Adrenal gland (tissue), 5 donors: ENCODE results near the gene MRPS12.

Experiments
- CTCF ChIP-seq, 6 experiments: fragments of 450-650 bp in 4 of 6; fragments of 200-600 bp in 2 of 6; sonication (generic) in 1 of 6; IDR thresholded peaks; 1 replicate in 5 of 6; 2 replicates in 1 of 6; pipeline versions ENCODE4 v1.5.1 to v1.8.0; 2016 to 2021; ENCODE audit warnings: antibody characterized with exemption in 6 of 6, mild to moderate bottlenecking in 2 of 6, moderate library complexity in 1 of 6
- POLR2A ChIP-seq, 2 donors: fragments of 450-650 bp; IDR thresholded peaks; one replicate each; pipeline ENCODE4 v1.6.1; 2017; ENCODE audit warnings: antibody characterized with exemption in 2 of 2, mild to moderate bottlenecking in 2 of 2, moderate library complexity in 1 of 2
- donor health status: DM: no; HTN: no; CAD: no.

DNA sequence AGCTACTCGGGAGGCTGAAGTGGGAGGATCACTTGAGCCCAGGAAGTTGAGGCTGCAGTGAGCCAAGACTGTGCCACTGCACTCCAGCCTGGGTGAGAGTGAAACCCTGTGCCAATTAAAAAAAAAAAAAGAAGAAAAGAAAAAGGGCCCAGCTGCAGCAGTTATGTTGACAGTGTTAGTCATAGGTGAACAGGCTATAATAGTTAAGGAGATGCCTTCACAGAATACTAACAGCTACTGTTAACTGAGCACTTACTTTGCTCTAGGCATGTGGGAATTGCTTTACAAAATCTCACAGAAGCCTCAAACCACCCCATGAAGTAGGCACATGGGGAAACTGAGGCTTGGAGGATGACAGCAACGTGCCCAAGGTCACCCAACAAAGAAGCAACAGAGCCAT is 40.9 kb downstream of the MRPS12 start:
- no peak for TF ChIP-seq CTCF (IDR thresholded peaks at IDR 0.05)
- TF ChIP-seq POLR2A (IDR thresholded peaks at IDR 0.05): no peak
